RWPE1 (cell line): ENCODE measurements around the gene RUNX3.

Experiments
- CTCF ChIA-PET: fragments of 350-600 bp; sonication (Branson Sonifier 250); formaldehyde crosslinking; extraction: SDS; loops from one replicate; lab custom pipeline; 2021; lab: Yijun Ruan, JAX
- POLR2A ChIA-PET: fragments of 400-600 bp; formaldehyde crosslinking; extraction: SDS; loops from one replicate; lab custom pipeline; 2020; ENCODE audit warnings: antibody characterized with exemption; ENCODE audit not compliant: low non-redundant PET; lab: Yijun Ruan, JAX
- DNase-seq: peaks from one replicate; pipeline ENCODE4 v3.0.0; 2012; ENCODE audit warnings: low spot score
- H3K27ac ChIP-seq: fragments of 450-650 bp; 2 replicates; pipeline ENCODE4 v1.5.1; 2017
- CTCF ChIP-seq: fragments of 450-650 bp; conservative IDR thresholded peaks from 2 replicates; pipeline ENCODE4 v1.5.1; 2017; ENCODE audit warnings: low read depth, mild to moderate bottlenecking

RUNX3 gene

DNA sequence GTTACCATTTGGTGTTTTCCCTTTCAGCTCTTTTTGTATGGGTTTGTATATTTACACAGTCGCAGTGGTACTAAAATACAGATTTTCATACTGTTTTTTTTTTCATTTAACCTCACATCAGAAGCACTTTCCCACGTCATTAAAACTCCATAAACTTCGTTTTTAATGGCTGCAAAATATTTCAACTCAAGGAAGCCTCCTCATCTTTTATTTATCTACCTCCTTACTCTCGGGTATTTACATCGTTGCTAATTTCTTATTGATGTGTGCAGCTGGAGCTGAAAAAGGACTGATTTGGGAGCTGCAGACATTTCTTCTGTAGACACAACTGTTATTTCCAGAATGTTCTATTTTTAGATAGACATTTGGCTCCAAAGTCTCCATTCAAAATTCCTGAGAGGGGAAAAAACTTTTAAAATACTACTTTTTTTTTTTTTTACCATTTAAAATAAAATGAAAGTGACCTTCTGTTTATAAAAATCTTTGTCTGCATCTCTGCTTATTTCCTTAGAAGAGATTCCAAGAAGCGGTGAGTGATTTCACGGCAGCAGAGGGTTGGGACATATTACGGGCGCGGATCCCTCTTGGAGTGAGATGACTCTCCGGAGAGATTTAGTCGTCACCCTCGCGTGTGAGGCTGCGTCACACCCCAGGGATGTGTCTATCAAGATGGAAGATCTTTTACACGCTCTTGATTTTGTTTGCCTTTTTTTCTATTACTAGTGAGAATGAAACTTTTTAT is 10.1 kb downstream of the RUNX3 start:
- CTCF ChIA-PET, result interaction anchor here (0.6 to 2.0 kb wide), 4 partner anchors 11 to 543 kb away, joined by 3 to 6 read pairs (median 4); no protein-coding TSS in a partner anchor
- no peak for DNase-seq
- TF ChIP-seq CTCF, result no peak
- POLR2A ChIA-PET, result no interaction called here
- no peak overlapping the region for H3K27ac ChIP-seq

DNA sequence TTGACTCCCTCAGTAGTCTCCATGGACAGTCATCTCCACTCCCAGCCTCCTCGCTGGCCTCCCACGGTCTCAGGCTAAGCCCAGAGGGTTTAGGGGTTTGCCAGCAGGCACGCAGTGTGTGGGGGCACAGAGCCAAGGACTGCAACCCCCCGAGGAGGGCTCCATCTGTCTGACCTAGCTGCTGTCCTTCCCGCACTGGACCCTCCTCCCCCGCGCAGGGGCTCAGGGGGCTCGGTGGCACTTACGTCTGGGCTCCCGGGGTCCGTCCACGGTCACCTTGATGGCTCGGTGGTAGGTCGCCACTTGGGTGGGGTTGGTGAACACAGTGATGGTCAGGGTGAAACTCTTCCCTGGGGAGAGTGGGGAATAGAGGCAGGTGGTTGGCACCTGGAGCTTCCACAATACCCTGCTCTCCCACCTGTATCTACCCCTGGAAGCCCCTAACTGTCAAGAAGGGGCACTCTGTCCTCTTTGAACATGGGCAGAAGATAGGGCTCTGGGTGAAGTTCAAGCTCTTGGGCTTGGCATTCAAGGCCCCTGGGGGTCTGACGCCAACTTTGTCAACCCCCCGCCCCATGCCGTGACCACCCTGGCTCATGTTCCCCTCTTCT is 11.0 kb downstream of the RUNX3 start:
- POLR2A ChIA-PET, result no interaction called here
- CTCF ChIA-PET, result interaction anchor here (0.6 to 2.0 kb wide), 3 partner anchors 8 to 13 kb away, joined by 3 to 6 read pairs (median 4); no protein-coding TSS in a partner anchor
- no peak overlapping the region for H3K27ac ChIP-seq
- TF ChIP-seq CTCF, result no peak
- no peak for DNase-seq

DNA sequence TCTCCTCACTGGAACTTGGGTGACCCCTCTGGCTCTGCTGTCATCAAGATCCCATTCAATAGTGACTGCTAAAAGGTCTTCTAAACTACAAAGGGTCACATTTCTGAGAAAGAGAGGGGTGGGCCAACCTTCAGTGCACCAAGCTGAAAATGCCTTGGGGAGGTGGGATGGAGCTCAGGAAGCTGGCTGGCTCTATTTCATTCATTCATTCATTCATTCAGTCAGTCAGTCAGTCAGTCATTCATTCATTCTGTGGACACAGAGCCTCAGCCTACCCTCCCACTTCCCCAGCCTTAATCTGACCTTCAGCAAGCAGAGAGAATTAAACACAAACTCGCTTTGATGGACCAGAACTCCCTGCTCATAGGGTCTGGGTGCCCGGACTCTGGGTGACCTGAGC is 11.7 kb downstream of the RUNX3 start:
- no peak overlapping the region for H3K27ac ChIP-seq
- TF ChIP-seq CTCF, result no peak
- ChIA-PET CTCF (interaction anchor here (0.7 to 2.0 kb wide), 2 partner anchors 9 to 14 kb away, joined by 3 to 4 read pairs; no protein-coding TSS in a partner anchor), POLR2A (no interaction called here)
- DNase-seq, result no peak

GRCh38 chr1:24917327-24918074 is 12.6 kb downstream of the RUNX3 start:
- CTCF ChIA-PET, result interaction anchor here (2.0 kb wide), 1 partner anchor 15 kb away, joined by 4 read pairs; no protein-coding TSS in a partner anchor
- POLR2A ChIA-PET, result no interaction called here
- no peak for TF ChIP-seq CTCF
- DNase-seq, result no peak
- no peak overlapping the region for H3K27ac ChIP-seq

DNA sequence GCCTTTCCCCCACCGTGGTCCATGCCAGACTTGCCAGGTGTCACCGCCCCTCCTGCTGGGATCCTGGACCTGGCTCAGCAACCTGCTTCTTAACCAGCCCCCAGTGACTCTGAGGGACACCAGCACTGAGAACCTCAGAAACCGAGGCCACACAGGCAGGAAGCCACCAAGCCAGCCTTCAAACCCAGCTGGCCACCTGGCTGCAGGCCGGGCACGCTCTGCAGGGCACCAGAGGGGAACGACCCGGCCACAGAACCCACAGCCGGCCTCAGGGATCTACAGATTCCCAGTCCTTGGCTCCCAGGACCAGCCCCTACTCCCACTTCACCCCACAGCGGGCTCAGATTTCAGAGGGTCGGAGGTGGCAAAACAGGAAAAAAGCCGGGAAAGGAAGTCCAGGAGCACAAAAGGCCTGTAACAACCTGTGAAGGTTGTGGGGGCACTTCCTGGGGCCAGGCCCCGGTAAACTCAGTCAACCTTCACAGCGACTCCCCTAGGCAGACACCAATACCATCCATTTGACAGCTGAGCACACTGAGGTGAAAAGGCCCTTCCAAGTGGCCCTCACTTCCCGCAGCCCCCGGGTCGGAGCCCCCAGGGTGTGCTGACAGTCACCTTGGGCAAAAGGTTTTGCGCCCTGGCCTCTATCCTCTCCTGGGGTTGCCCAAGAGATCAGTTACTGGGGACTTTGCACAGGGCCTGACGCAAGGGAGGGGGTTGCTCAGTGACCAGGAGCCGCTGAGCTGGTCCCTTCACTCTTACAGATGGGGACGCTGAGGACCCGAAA is 14.1 kb downstream of the RUNX3 start:
- POLR2A ChIA-PET, result no interaction called here
- no peak for TF ChIP-seq CTCF
- DNase-seq, result no peak
- CTCF ChIA-PET, result no interaction called here
- no peak overlapping the region for H3K27ac ChIP-seq
